ENCODE data around the gene GRIA4. TPM values are rescaled to one million over a fixed set of nuclear protein-coding genes. Genes with fewer than 3 reads are reported as not detected.

Gene GRIA4
- total and polyA plus RNA-seq, 2 donors (not counting 1 experiment from before 2014, with no cell fraction given) = not detected

DNA sequence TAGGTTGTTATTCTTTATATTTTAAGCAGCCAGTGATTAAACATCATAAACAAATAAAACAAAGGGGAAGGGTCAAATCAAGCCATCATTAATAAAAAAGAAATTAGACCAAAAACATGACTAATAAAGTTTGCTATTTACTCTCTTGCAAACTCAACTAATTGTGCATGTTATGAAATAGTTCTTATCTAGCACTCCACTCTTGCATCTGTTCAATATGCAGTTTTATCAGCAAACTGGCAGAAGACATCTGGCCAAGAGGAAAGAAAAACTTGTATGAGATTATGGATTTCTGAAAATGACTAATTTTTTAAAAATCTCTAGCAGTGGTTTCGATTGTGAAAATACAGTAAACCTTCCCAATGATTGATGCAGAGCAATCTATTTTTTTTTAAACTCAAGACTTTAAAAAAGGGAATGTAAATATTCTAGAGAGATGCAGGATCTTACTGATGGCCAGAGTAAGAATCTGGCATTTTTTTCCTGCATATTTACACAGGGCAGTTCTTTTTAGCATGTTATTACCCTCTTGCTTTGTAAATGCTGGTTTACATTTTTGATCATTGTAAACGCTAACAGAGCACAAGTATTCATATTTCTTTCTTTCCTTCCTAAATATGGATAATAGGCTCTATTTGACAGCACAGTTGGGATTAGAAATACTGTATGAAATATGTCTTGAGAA is 83.3 kb downstream of the GRIA4 start:
- ATAC-seq (ENCODE audit: low read depth) (no peak), DNase-seq (no peak)
- Histone ChIP-seq H3K27me3 (replicated peaks in 1 of 4; ENCODE audit: control extremely low read depth in 1 of 4, control insufficient read depth in 3 of 4, insufficient read depth in 4 of 4, low read length in 3 of 4) (no peaks in the 10 kb centered on the region), H2AFZ (ENCODE audit: insufficient read depth, low read depth, low read length, poor library complexity, severe bottlenecking) (no peak overlapping the region), H3K4me1 (ENCODE audit: control insufficient read depth in 2 of 2, insufficient read depth in 2 of 2, low read length in 2 of 2) (no peaks in the 10 kb centered on the region), H3K4me2 (replicated peaks; ENCODE audit: low read depth, low read length, poor library complexity, severe bottlenecking) (no peak overlapping the region), H3K9me3 (ENCODE audit: control extremely low read depth in 1 of 3, control insufficient read depth in 2 of 3, insufficient read depth in 1 of 3, low read length in 2 of 3) (no peaks in the 10 kb centered on the region), H3K36me3 (replicated peaks in 1 of 2; ENCODE audit: control extremely low read depth in 1 of 2, control insufficient read depth in 1 of 2, extremely low read depth in 1 of 2, insufficient read depth in 2 of 2, low read length in 1 of 2) (no peaks in the 10 kb centered on the region), H3K4me3 (ENCODE audit: control extremely low read depth in 1 of 5, extremely low read depth in 1 of 5, insufficient read depth in 1 of 5, low read depth in 2 of 5, low read length in 4 of 5) (no peak overlapping the region), H4K20me1 (ENCODE audit: control insufficient read depth, insufficient read depth, low read length, poor library complexity, severe bottlenecking) (no peaks in the 10 kb centered on the region), H3K79me2 (ENCODE audit: control insufficient read depth, insufficient read depth, low read length) (no peaks in the 10 kb centered on the region), H3K27ac (ENCODE audit: low read length in 2 of 2) (no peak overlapping the region), H3K9ac (ENCODE audit: low read length) (no peak overlapping the region)
- intact Hi-C loops (cut with micrococcal nuclease) = no loop called here
- no peaks in the 10 kb centered on the region for H3K9me3 Mint-ChIP-seq (ENCODE audit: insufficient read depth)
- TF ChIP-seq EZH2 (IDR thresholded peaks at IDR 0.05; ENCODE audit: borderline replicate concordance, insufficient read depth, low read depth, low read length, poor library complexity, severe bottlenecking) = no peak
- TF ChIP-seq, protein P1, sequence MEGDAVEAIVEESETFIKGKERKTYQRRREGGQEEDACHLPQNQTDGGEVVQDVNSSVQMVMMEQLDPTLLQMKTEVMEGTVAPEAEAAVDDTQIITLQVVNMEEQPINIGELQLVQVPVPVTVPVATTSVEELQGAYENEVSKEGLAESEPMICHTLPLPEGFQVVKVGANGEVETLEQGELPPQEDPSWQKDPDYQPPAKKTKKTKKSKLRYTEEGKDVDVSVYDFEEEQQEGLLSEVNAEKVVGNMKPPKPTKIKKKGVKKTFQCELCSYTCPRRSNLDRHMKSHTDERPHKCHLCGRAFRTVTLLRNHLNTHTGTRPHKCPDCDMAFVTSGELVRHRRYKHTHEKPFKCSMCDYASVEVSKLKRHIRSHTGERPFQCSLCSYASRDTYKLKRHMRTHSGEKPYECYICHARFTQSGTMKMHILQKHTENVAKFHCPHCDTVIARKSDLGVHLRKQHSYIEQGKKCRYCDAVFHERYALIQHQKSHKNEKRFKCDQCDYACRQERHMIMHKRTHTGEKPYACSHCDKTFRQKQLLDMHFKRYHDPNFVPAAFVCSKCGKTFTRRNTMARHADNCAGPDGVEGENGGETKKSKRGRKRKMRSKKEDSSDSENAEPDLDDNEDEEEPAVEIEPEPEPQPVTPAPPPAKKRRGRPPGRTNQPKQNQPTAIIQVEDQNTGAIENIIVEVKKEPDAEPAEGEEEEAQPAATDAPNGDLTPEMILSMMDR (IDR thresholded peaks at IDR 0.05) = no peak
- CTCF ChIA-PET = no interaction called here
- H3K27ac Mint-ChIP-seq = no peak overlapping the region
- no peak overlapping the region for H3K4me3 Mint-ChIP-seq
- POLR2A ChIA-PET = no interaction called here
- H3K4me1 Mint-ChIP-seq = peaks cover 3% of the 10 kb centered on the region
- no peaks in the 10 kb centered on the region for H3K27me3 Mint-ChIP-seq
- WGBS (ENCODE audit: insufficient coverage) = no CpG with 5 or more reads among the region's 2 CpGs

DNA sequence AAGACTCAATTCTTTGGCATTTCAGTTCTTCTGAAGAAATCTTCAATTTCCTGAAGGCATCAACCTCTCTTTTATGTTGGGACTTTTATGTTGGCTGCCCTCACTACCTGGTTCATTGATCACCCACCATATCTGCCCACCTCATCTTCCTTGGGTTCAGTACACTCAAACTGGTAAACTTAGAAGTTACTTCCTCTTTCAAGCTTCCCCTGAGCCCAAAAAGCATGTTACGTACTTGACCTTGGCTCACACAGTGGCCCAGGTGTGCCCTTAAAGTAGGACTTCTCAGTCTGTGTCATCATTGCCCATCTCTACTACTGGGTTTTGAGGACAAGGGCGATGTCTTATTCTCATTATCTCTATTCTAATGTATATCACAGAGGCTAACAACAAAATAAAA is 86.1 kb downstream of the GRIA4 start:
- H3K4me1 ChIP-seq (ENCODE audit: control insufficient read depth in 2 of 2, insufficient read depth in 2 of 2, low read length in 2 of 2) = no peaks in the 10 kb centered on the region
- no peak overlapping the region for H3K27ac ChIP-seq (ENCODE audit: low read length in 2 of 2)
- H3K27me3 Mint-ChIP-seq = peaks cover 9% of the 10 kb centered on the region
- H3K4me3 Mint-ChIP-seq = no peak overlapping the region
- no peaks in the 10 kb centered on the region for H3K27me3 ChIP-seq (replicated peaks in 1 of 4; ENCODE audit: control extremely low read depth in 1 of 4, control insufficient read depth in 3 of 4, insufficient read depth in 4 of 4, low read length in 3 of 4)
- H3K9me3 ChIP-seq (ENCODE audit: control extremely low read depth in 1 of 3, control insufficient read depth in 2 of 3, insufficient read depth in 1 of 3, low read length in 2 of 3) = no peaks in the 10 kb centered on the region
- H3K27ac Mint-ChIP-seq = no peak overlapping the region
- WGBS (ENCODE audit: insufficient coverage) = 80% methylated on average over 1 of the region's 2 CpGs
- H2AFZ ChIP-seq (ENCODE audit: insufficient read depth, low read depth, low read length, poor library complexity, severe bottlenecking) = no peak overlapping the region
- ChIA-PET CTCF (no interaction called here), POLR2A (no interaction called here)
- no peak for TF ChIP-seq EZH2 (IDR thresholded peaks at IDR 0.05; ENCODE audit: borderline replicate concordance, insufficient read depth, low read depth, low read length, poor library complexity, severe bottlenecking)
- TF ChIP-seq, protein P1 (IDR thresholded peaks at IDR 0.05) = no peak
- H3K9me3 Mint-ChIP-seq (ENCODE audit: insufficient read depth) = no peaks in the 10 kb centered on the region
- H3K4me1 Mint-ChIP-seq = peaks cover 3% of the 10 kb centered on the region
- H4K20me1 ChIP-seq (ENCODE audit: control insufficient read depth, insufficient read depth, low read length, poor library complexity, severe bottlenecking) = no peaks in the 10 kb centered on the region
- no peak overlapping the region for H3K4me2 ChIP-seq (replicated peaks; ENCODE audit: low read depth, low read length, poor library complexity, severe bottlenecking)
- no peak overlapping the region for H3K4me3 ChIP-seq (ENCODE audit: control extremely low read depth in 1 of 5, extremely low read depth in 1 of 5, insufficient read depth in 1 of 5, low read depth in 2 of 5, low read length in 4 of 5)
- H3K79me2 ChIP-seq (ENCODE audit: control insufficient read depth, insufficient read depth, low read length) = no peaks in the 10 kb centered on the region
- no peaks in the 10 kb centered on the region for H3K36me3 ChIP-seq (replicated peaks in 1 of 2; ENCODE audit: control extremely low read depth in 1 of 2, control insufficient read depth in 1 of 2, extremely low read depth in 1 of 2, insufficient read depth in 2 of 2, low read length in 1 of 2)
- intact Hi-C loops (cut with micrococcal nuclease) = no loop called here
- ATAC-seq (ENCODE audit: low read depth) = no peak
- DNase-seq = no peak
- H3K9ac ChIP-seq (ENCODE audit: low read length) = no peak overlapping the region

Data from B cell (primary cell).